IPS-NIHi11 (cell line): ENCODE results near the gene SSBP3.

Experiments used
- DNase-seq: peaks from one replicate; pipeline ENCODE4 v3.0.0; 2012; ENCODE audit warnings: mixed read lengths, low spot score

Gene SSBP3

DNA sequence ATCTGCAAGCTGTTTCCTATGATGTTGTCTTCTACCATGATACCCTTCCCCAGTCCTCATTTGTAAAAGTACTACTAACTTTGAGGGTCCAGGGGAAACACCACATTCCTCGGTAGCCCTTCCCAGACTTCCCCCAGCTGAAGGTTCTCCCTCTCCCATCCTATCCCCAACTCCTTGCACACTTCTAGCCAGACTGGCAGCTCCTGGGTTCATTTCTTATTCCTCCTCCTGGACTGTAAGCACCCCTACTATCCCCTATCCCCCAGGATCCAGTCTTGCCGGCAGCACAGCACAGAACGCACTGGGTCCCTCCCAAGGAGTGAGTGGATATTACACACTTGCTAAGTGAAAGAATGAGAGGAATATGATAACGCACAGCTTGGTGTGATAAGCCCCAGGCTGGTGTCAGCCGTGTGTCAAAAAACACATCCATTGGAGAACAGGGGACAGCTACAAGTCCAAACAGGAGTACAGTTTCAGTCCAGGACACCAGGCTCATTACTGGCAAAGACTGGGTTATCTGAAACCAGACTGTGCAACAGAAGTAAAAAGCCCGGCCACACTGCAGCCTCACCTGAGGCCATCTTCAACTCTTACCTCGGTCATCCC lies 100.2 kb downstream of the SSBP3 start:
- no peak for DNase-seq

DNA sequence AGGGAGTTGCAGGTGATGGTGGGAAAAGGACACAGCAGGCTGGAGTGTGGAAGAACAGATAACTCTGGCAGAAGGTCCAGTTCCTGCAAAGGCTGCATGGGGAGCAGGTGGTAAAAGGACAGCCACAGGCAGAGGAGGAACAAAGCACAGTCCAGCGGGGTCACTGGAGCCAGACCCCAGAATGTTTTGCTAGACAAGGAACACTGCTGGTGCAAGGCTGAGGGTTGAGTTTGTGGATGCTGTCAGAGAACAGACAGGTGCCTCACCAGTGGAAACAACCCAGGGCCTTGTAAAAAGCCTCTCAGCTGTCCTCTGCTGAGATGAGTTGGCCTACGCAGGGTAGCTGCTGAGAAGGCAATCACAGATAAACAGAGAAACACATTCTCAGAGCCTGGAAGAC lies 101.7 kb downstream of the SSBP3 start:
- DNase-seq: no peak

DNA sequence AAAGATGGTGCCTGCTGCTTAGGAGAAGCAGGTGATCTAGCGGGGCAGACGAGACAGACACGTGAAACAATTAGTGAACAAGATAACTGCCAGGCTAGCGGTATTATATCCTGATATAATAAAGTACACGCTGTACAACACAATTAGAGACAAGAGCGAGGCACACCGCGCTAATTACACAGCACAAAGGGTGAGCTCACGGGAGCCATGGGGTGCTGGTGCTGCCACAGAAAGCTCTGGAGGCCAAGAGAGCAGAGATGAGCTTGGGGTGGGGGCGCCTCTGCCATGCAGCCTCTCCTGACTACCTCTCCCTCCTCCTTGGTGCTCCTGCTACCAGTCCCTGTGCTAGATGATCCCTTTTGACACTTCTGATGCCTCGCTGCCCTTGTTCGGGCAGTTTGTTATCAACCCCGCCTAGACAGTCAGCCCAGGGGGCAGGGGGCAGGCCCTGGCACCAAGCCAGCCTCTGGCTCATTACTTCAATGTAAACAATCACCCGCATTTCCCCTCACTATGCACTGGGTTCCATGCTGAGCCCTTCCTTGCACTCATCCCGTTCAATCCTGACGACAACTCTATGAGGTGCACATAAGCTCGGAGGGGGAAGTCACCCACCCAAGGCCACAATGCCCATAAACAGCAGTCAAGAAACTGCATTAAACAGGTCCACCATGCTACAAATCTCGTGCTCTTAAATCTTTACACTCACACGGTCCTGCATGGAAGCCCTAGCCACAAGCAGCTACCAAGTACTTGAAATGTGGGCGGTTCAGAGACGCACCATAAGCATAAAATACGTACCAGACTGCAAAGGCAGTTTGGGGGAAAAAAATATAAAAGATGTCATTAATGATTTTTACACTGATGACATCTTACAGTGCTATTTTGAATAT lies 103.0 kb downstream of the SSBP3 start:
- no peak for DNase-seq

DNA sequence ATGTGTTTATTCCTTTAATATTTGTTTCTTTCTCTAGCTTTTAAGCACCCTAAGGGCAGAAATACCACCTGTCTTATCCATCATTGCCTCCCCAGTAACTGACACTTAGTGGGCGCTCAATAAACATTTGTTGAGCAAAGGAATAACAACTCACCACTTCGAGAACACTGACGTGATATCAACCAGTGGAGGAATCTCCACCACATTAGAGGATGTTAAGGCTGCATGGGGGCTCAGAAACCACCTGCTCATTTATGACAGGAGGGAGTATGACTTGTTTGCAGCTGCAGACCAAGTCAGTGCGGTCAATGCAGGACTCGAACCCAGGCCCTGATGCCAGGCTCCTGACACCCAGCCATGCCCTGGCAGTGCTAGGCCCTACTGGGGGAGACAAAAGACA lies 103.6 kb downstream of the SSBP3 start:
- no peak for DNase-seq

DNA sequence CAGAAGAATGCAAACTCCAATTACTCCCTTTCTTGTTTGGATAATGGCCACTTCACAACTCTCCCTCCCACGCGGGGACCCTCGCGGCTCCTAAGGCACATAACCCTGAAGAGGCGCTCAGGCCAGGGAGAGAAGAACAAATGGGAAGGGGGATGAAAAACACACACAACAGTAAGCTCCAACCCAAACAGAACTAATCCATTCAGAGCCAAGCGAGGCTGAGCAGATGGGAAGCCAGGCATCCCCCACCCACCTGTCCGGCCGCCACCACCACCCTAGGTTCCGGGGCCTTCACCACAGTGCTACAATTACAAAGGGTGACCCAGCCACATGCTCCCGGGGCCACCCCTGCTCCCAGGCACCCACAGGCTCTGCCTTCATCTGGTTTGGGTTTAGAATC lies 104.7 kb downstream of the SSBP3 start:
- DNase-seq: no peak

DNA sequence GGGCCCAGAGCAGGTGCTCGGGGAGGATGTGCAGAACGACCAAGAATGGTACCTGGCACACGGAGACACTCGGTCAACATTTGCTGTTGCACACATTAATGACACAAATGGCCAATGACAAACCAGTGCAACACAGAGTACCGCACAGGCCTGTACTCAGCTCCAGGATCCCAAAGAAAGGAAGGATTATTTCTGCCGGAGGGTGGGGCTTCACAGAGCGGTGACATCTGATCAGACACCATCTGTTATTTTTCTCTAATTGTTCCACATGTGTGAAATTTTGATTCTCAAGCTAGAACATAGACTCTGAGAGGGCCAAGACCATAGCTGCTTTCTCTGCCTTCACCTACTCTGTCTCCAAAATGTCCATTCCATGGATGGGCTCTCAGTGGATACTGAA lies 105.8 kb downstream of the SSBP3 start:
- DNase-seq: no peak

DNA sequence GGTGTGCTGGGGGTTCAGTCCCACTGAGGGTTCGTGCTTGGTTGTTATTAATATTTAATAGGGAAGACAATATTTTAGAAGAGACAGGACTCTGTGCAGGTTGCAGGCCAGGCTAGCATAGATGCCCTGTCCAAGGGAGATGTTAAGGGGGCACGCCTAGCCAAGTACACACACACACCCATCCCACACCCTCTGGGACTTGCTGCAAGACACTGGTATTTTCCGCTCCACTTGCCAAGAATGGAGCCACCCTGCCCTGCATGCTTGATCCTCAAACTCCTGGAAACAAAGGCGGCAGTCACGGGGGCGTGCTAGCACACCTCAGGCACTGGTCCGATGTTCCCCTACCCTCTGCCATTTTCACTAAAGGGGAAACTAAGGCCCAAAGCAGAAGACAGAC lies 107.2 kb downstream of the SSBP3 start:
- no peak for DNase-seq

DNA sequence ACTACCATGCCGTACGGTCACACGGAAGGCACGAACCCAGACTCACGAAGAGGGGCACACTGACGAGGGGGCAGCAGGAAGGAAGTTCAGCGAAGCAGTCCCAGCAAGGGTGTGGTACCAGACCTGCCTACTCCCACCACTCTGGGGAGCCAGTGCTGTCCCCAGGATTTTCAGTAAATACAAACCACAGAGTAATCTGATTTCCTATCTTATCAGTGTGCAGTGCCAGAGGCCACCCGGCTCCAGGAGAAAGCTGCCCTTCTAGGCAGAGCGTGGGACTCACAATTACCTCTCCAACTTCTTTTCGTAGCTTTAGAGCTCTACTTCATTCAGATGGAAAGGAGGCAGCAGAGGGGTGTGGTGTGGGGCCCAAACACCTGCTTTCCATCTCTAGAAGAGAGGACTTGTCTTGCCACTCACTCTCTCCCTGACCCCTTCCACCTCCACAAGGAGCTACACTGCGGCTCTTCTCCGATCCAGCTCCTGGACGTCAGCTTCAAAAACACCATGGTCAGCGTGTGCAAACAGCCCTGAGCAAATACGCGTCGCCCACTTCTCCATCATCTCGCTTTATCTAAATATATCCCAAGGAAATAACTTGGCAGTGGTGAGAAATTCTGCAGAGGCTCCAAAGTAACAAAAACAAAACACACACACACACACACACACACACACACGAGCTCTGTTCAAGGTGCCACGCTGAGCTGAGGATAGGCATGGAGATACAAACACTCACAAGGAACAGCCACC lies 107.7 kb downstream of the SSBP3 start:
- no peak for DNase-seq

DNA sequence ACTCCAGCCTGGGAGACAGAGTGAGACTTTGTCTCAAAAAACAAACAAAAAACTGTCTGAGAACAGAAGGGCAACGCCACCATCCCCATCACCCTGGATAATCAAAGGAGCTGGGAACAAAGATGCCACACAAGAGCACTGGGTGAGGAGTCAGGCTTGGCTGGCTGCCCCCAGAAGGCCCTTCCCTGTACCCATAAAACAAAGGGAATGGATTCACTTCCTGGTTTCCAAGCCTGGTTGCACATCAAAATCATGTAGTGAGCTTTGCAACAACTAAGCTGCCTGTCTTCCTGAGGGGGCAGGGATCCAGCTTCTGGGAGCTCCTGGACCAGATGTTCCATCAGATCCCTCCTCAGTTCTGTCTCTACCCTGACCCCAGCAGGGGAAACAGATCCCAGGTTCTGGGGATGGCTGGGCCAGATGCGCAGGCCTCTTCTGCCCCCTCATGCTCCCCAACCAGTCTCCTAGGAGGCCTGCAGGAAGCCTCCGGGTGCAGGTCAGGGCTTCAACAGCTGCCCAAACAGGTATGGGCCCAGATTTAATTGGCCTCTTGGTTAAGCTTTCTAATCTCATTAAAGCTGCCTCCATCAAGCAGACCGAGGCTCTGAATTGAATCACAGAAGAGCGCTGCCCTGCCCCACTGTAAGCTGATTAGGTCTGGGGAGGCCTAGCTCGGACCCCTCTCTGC lies 108.5 kb downstream of the SSBP3 start:
- no peak for DNase-seq

DNA sequence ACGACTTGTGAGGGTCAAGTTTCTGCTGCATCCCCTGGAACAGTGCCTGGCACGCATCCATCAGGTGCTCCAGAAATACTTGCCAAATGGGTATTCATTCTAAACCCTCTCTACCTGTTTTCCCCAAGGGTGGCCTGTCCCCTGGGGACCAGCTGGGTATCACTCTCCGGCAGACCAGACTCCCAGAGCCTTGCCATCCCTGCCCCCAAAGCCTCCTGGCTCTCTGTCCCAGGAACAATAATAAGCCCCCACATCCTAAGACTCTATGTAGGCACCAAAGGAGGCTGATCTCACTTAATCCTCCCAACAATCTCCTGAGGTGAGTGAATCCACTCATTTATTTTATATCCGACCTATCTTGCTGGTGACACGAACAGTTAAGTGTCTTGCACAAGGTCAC lies 109.5 kb downstream of the SSBP3 start:
- DNase-seq: no peak

DNA sequence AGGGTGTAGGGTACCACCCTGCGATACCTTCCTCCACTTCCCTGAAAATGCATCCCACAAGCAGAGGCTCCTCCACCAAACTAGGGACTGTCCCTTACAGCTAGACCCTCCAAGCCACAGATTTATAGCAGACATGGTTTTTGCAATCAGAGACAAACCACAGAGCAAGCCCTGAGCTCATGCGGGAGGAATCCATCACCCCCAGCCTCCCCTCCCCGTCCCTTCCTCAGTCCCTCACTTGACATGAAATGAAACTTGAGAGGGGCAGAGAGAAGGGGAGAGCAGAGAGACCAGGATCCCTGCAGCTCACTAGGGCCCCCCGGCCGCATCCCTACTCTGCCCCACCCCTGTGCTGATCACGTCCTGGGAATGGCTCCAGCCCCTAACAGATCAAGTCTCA lies 111.3 kb downstream of the SSBP3 start:
- DNase-seq: no peak

DNA sequence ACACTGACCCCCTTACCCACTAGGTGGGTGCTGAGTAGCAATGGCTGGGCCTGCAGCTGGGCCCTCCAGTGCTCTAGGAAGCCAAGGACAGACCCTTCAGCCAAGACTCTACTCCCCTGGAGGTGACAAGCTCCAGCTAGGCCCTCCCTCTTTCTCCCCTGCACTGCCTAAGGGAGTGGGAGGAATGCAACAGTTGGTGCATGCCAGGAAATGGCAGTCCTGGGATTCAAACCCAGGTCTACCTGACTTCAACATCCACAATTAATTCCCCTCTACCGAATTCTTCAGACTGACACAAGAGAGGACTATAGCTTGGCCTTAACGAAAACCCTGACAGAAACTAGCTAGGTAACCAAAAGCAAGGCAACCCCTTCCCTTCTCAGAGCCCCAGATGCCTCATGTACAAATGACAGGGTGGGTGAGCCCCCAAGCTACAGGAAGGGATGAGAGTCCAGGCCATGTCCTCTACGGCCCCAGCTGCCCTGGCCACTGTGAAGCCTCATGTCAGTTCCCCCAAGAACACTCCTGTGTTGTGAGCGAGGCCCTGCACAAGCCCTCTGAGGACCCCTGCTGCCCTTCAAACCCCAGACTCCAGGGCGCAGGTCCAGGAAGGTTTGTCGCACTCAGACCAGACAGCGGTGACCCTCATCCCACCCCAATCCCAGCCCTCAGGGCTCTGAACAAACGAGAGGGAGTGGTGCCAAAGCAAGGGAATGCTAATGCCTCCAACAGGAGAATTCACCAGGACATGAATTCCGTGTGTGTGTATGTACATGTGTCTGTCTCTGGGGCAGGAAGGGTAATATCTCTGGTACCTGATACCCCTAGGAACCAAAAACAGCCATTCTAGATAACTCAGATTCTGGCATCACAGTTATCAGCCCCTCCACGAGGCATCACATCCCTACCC lies 113.9 kb downstream of the SSBP3 start:
- DNase-seq: no peak

DNA sequence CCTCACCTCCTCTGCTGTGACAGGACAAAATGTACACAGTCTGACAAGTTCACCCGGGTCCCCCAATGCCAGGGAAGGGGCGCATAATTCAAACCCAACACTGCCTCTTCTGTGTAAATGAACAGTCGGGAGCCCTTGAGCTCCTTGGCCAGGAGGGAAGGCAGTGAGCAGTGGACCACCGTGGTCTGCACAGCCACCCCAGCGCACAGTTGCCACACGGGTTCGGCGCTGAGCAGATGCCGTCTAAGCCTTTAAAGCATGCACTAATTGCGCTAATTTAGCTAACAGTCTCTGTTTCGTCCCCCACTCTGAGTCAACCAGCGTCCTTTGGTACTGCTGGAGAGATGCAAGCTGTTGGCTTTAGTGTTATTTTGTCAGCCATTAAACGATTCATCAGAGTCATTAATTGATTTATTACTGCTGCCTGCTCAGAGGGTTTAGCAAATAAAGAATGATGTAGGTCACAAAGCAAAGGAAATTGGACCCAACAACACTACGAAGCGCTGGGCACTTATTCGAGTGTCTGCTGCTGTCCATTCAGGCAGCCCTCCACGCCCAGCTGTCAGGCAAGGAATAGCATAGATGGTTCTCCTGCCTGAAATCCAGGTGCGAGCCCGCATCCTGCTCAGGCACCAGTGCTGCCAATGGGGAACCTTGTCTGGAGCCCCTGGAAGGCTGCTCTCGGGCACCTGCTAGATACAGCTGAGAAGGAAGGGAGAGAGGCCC lies 114.8 kb downstream of the SSBP3 start:
- DNase-seq: no peak

DNA sequence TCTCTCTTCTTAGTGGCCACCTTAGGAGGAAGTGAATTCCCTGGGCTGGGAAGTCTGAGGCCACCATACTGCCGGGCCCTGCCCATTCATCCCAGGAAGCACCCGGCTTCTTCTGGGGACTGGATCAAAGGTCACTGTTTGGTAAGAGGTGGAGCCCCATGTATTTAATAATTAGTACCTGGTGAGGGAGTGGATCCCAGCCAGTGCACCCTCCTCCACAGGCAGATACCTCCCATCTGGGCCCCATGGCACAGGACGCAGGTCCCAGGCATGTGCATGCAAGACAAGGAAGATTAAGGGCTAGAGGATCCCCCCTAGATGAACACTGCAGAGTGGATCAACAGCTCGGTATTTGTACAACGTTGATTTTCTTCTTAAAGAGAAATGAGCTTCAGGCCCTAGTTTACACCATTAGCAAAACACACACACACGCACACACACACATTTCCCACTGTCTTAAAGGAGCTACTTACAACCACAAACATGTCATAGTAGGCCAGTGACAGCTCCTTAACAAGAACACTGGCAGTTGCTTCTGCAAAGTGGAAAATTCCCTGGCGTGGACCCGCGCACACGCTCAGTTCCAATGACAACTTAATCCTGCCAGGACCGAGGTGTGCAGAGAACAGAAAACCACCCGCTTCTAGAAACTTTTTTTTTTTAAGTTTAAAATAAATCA lies 115.5 kb downstream of the SSBP3 start:
- DNase-seq: no peak

DNA sequence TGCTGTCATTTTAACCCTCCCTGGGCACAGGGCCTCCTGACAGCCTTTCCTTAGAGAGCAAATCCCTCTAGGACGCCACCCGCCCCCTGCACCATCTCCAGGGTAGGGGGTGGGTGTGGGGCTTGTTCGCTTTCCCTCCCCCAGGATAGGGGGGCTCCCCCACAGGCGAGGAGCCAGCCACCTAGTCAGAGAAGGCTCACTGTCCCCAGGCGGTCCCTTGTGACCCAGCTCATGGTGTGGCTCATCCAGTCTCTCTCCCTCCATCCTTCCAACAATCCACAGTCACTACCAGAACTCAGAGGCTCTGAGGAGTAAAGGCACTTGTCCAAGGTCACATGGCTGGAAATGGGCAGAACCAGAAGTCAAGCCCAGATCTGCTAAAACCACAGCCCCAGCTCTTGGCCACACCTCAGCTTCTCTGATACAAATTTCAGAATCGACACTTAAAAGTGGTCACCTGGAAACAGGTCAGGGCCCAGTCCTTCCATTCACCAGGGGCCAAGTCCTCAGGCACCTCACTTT lies 116.4 kb downstream of the SSBP3 start:
- DNase-seq: no peak

DNA sequence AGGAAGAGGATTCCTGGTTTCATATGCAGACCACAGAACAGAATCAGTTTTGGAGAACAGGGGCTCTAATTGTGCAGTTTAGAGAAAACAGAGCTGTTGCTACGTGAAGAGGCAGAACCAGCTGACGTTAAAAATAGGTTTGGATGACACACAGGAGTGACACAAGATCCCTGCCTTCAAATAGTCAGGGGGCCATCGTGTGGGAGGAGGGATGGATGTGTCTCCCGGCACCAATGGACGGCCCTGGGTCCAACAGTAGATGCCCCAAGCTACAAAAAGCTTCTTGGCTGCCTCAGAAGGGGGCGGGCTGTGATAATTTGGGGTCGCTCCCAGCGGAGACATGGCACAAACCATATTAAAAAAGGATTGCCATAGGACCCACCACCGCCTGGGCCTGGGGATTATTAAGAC lies 118.4 kb downstream of the SSBP3 start:
- DNase-seq: no peak

DNA sequence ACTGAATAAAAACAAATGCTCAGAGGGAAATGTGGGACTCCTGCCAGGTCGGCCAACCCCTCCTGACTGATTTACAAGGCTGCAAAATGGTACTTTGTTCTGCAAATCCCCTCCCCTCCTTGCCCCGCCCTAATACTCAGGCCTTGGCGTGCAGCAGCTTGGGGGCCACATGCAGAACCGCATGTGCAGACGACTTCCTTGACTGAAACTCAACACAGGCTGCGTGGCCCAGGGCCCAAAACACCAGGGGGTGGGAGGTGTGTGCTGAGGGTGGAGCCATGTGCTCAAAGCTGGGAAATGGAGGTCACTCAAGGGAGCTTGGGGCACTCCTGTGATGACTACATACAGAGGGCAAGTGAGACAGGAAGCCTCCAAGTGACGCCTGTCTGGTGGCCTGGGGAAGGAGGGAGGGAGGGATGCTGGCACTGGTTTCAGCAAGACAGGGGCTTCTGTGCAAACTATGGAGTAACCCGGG lies 119.0 kb downstream of the SSBP3 start:
- peak; percentile 72 for DNase-seq

DNA sequence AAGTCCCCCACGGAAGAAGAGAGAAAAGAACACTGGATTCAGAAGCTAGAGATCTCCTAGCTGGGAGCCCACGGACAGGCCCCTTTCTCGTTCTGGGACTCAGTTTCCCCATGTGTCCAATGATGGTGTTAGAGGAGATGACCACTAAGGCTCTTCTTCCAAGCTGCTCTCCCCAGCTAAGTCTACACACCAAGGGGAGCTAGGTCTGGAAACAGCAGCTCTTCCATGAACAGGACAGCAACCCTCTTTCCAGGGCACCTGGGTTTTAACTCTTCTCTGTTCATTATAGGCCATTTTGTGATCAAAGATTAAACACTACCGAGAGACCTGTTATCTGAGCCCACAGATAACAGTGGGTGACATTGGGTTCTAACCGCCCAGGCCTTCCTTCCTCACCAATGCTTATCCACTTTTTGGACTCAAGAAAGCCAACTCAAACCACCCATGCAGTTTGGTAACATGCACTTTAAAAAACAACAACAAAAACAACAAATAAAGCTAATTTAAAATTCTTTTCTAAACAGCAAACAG lies 120.3 kb downstream of the SSBP3 start:
- no peak for DNase-seq

DNA sequence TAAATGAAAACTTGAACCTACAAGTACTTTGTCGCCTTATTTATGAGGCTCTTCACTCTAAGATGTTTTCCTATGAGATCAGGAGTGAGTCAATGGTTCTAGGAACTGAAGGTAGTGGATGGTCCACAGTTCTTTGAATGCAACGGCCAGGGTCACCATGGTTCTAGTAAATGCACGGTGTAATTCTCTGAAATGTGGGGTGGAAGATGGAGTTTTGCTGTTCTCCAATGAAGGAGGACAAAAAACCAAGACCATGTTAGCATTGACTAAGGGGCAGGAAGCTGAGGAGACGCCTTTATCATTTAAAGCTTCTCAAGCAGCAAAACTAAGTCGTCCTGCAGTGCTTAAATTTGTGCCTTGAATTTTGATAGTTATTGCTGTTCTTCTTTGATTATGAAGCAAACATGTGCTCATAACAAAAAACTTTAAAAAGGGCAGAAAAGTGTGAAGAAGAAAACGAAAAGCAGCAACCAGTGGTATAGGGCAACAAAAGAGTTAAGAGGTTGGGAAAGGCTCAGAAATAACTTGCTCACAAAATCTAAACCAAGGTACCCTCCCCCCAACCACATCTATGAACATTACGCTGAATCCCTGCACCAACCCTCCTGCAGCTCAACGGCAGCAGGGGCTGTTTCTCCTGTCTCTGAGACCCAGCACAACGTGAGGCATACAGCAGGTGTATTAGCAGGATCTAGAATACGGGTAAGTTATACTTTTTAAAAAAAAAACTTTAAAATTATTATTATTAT lies 121.2 kb downstream of the SSBP3 start:
- DNase-seq: no peak
